OCI-LY1 (cell line): ENCODE results near the gene OPRM1.

Source experiments
- EZH2 ChIP-seq: fragments of 200-600 bp; sonication (generic), shearing (Covaris generic); IDR thresholded peaks from 2 replicates; pipeline ENCODE4 v1.8.0; 2017; ENCODE audit warnings: borderline replicate concordance, mixed run types, mild to moderate bottlenecking, antibody characterized with exemption, low read length, moderate library complexity, mixed read lengths
- TF ChIP-seq, protein P1 (sequence below): fragments of 200-600 bp; sonication (generic), shearing (Covaris generic); IDR thresholded peaks from 2 replicates; pipeline ENCODE4 v1.5.1; 2017; ENCODE audit warnings: mild to moderate bottlenecking, antibody characterized with exemption, low read length, moderate library complexity, mixed read lengths

- TF ChIP-seq, protein P1, sequence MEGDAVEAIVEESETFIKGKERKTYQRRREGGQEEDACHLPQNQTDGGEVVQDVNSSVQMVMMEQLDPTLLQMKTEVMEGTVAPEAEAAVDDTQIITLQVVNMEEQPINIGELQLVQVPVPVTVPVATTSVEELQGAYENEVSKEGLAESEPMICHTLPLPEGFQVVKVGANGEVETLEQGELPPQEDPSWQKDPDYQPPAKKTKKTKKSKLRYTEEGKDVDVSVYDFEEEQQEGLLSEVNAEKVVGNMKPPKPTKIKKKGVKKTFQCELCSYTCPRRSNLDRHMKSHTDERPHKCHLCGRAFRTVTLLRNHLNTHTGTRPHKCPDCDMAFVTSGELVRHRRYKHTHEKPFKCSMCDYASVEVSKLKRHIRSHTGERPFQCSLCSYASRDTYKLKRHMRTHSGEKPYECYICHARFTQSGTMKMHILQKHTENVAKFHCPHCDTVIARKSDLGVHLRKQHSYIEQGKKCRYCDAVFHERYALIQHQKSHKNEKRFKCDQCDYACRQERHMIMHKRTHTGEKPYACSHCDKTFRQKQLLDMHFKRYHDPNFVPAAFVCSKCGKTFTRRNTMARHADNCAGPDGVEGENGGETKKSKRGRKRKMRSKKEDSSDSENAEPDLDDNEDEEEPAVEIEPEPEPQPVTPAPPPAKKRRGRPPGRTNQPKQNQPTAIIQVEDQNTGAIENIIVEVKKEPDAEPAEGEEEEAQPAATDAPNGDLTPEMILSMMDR, result no peak
- no peak for TF ChIP-seq EZH2
These were observed 99.8 kb downstream of the OPRM1 start for GRCh38 chr6:154138793-154139192.
